MM.1S (cell line): ENCODE measurements around the gene C13orf42.

ENCODE experiments used
- DNase-seq: peaks from one replicate; pipeline ENCODE4 v3.0.0-alpha.2; 2015
- H2AFZ ChIP-seq: fragments of 300-600 bp; sonication (generic); 2 replicates; pipeline ENCODE4 v1.6.0; 2016; ENCODE audit warnings: antibody characterized with exemption, low read length
- H3F3A ChIP-seq: fragments of 300-600 bp; sonication (generic); 2 replicates; pipeline ENCODE4 v1.6.1; 2016; ENCODE audit warnings: mild to moderate bottlenecking, antibody characterized with exemption, low read length, moderate library complexity, mixed read lengths; ENCODE audit not compliant: insufficient read depth
- H3K27ac ChIP-seq: fragments of 300-600 bp; sonication (generic); 2 replicates; pipeline ENCODE4 v1.5.1; 2016; ENCODE audit warnings: mild to moderate bottlenecking, low read length
- H3K27me3 ChIP-seq: fragments of 300-600 bp; sonication (generic); replicated peaks from 2 replicates; pipeline ENCODE4 v1.6.0; 2016; ENCODE audit warnings: low read length; ENCODE audit not compliant: insufficient read depth
- H3K36me3 ChIP-seq: fragments of 300-600 bp; sonication (generic); replicated peaks from 2 replicates; pipeline ENCODE4 v1.6.1; 2016; ENCODE audit warnings: mild to moderate bottlenecking, low read length, mixed read lengths; ENCODE audit not compliant: insufficient read depth
- H3K4me1 ChIP-seq: fragments of 300-600 bp; sonication (generic); 2 replicates; pipeline ENCODE4 v1.6.1; 2016; ENCODE audit warnings: low read length, mixed read lengths
- H3K4me2 ChIP-seq: fragments of 300-600 bp; sonication (generic); 2 replicates; pipeline ENCODE4 v1.6.0; 2016; ENCODE audit warnings: low read depth, low read length
- H3K4me3 ChIP-seq: fragments of 300-600 bp; sonication (generic); 2 replicates; pipeline ENCODE4 v1.5.1; 2016; ENCODE audit warnings: low read length, mixed read lengths
- H3K79me2 ChIP-seq: fragments of 300-600 bp; sonication (generic); 2 replicates; pipeline ENCODE4 v1.6.1; 2016; ENCODE audit warnings: mixed run types, low read length, mixed read lengths
- H3K9ac ChIP-seq: fragments of 300-600 bp; sonication (generic); 2 replicates; pipeline ENCODE4 v1.6.1; 2016; ENCODE audit warnings: low read length, mixed read lengths
- H3K9me2 ChIP-seq: fragments of 300-600 bp; sonication (generic); replicated peaks from 2 replicates; pipeline ENCODE4 v1.6.1; 2016; ENCODE audit warnings: mild to moderate bottlenecking, low read length, mixed read lengths; ENCODE audit not compliant: insufficient read depth
- H3K9me3 ChIP-seq: fragments of 300-600 bp; sonication (generic); replicated peaks from 2 replicates; pipeline ENCODE4 v1.6.1; 2016; ENCODE audit warnings: mild to moderate bottlenecking, low read length, mixed read lengths; ENCODE audit not compliant: insufficient read depth
- H4K20me1 ChIP-seq: fragments of 300-600 bp; sonication (generic); 2 replicates; pipeline ENCODE4 v1.6.1; 2016; ENCODE audit warnings: mild to moderate bottlenecking, low read length, moderate library complexity, mixed read lengths; ENCODE audit not compliant: insufficient read depth
- CTCF ChIP-seq: fragments of 300-600 bp; sonication (generic); IDR thresholded peaks from 2 replicates; pipeline ENCODE4 v1.5.1; 2016; ENCODE audit warnings: antibody characterized with exemption, low read length, mixed read lengths
- EZH2 ChIP-seq: fragments of 300-600 bp; sonication (generic); optimal IDR thresholded peaks from 2 replicates; pipeline ENCODE3; 2017; ENCODE audit warnings: low read depth, mild to moderate bottlenecking, antibody characterized with exemption, low read length, mixed read lengths
- EZH2phosphoT487 ChIP-seq: fragments of 300-600 bp; sonication (generic); IDR thresholded peaks from 2 replicates; pipeline ENCODE4 v1.6.1; 2018; ENCODE audit warnings: antibody characterized with exemption, low read length

C13orf42 gene

GRCh38 chr13:51033421-51034185 is 77.5 kb downstream of the C13orf42 start:
- Histone ChIP-seq H3K9ac (no peak overlapping the region), H3K27me3 (no peaks in the 10 kb centered on the region), H3F3A (no peaks in the 10 kb centered on the region), H3K79me2 (no peaks in the 10 kb centered on the region), H3K9me2 (no peaks in the 10 kb centered on the region), H3K4me3 (no peak overlapping the region), H3K27ac (no peak overlapping the region), H3K4me1 (no peaks in the 10 kb centered on the region), H4K20me1 (no peaks in the 10 kb centered on the region), H3K9me3 (no peaks in the 10 kb centered on the region), H3K4me2 (no peak overlapping the region), H2AFZ (no peak overlapping the region), H3K36me3 (no peaks in the 10 kb centered on the region)
- DNase-seq, result no peak
- TF ChIP-seq CTCF (no peak), EZH2 (no peak), EZH2phosphoT487 (no peak)

- H3F3A ChIP-seq, result no peaks in the 10 kb centered on the region
- H3K9me2 ChIP-seq, result no peaks in the 10 kb centered on the region
Measured at GRCh38 chr13:51032831-51033230, 78.2 kb downstream of the C13orf42 start.

More at GRCh38 chr13:51032831-51033230, 78.2 kb downstream of the C13orf42 start:
- Histone ChIP-seq H3K9me3 (no peaks in the 10 kb centered on the region), H3K4me2 (no peak overlapping the region), H3K4me3 (no peak overlapping the region), H4K20me1 (no peaks in the 10 kb centered on the region), H3K4me1 (no peaks in the 10 kb centered on the region), H3K9ac (no peak overlapping the region), H3K79me2 (no peaks in the 10 kb centered on the region), H2AFZ (no peak overlapping the region), H3K36me3 (no peaks in the 10 kb centered on the region), H3K27me3 (no peaks in the 10 kb centered on the region), H3K27ac (no peak overlapping the region)
- TF ChIP-seq EZH2phosphoT487 (no peak), EZH2 (no peak), CTCF (no peak)
- no peak for DNase-seq
